ENCODE results near the gene STOML1. TPM values are rescaled to one million over a fixed set of nuclear protein-coding genes. Genes with fewer than 3 reads are reported as not detected.

The STOML1 gene
- total RNA-seq, 1 experiment from 2014 or later = 5.0 TPM

GRCh38 chr15:74010929-74011540 is 18.9 kb upstream of the STOML1 start:
- POLR2A ChIA-PET = no interaction called here
- RAD21 ChIA-PET (ENCODE audit: low non-redundant PET in 1 of 2, low total read pairs in 2 of 2, uncharacterized antibody in 2 of 2, unreplicated experiment in 2 of 2) = no interaction called here
- Histone ChIP-seq H2AFZ (ENCODE audit: low read depth, low read length, poor library complexity, severe bottlenecking) (no peak overlapping the region), H3K4me2 (ENCODE audit: low read length) (no peak overlapping the region), H3K27me3 (ENCODE audit: insufficient read depth, low read length) (no peaks in the 10 kb centered on the region), H3K36me3 (ENCODE audit: control insufficient read depth in 1 of 2, insufficient read depth in 2 of 2, low read length in 2 of 2) (no peaks in the 10 kb centered on the region), H3K9ac (ENCODE audit: low read length) (no peak overlapping the region), H3K79me2 (ENCODE audit: insufficient read depth, low read length) (0 out of 2 replicates have a peak, but pooled peaks cover 5% of the 10 kb centered on the region), H4K20me1 (ENCODE audit: insufficient read depth) (no peaks in the 10 kb centered on the region), H3K9me3 (ENCODE audit: control insufficient read depth in 1 of 2, insufficient read depth in 1 of 2, low read depth in 1 of 2, low read length in 2 of 2) (peaks cover 0 to 6% of the 10 kb centered on the region in 2 experiments; a peak in 1 of 4 replicates), H3K27ac (ENCODE audit: low read depth, low read length) (no peak overlapping the region), H3K4me1 (ENCODE audit: control insufficient read depth in 1 of 2, insufficient read depth in 2 of 2, low read length in 2 of 2) (no peaks in the 10 kb centered on the region; a peak in 1 of 4 replicates), H3K9me2 (ENCODE audit: insufficient read depth) (no peaks in the 10 kb centered on the region), H3K4me3 (replicated peaks in 1 of 2; ENCODE audit: low read depth in 1 of 2, low read length in 2 of 2) (no peak overlapping the region)
- no TSS peak for BruUV-seq (replicated peaks)
- CTCF ChIA-PET = no interaction called here
- no peak for ATAC-seq
- no peak for DNase-seq (ENCODE audit: low read depth, low spot score)
- TF ChIP-seq YY1 (IDR thresholded peaks at IDR 0.05; ENCODE audit: extremely low read depth, insufficient replicate concordance, low read depth, low read length) (no peak), CBX3 (IDR thresholded peaks at IDR 0.05; ENCODE audit: low read depth) (no peak), POLR2A (IDR thresholded peaks at IDR 0.05; ENCODE audit: borderline replicate concordance, extremely low read depth, insufficient read depth, insufficient read length) (no peak), MAX (IDR thresholded peaks at IDR 0.05) (no peak), REST (IDR thresholded peaks at IDR 0.05; ENCODE audit: low read depth) (no peak), ZNF274 (IDR thresholded peaks at IDR 0.05; ENCODE audit: low read depth, low read length) (no peak), TCF7L2 (IDR thresholded peaks at IDR 0.05; ENCODE audit: borderline replicate concordance, extremely low read depth, insufficient read depth, insufficient read length) (no peak), FOSL1 (IDR thresholded peaks at IDR 0.05; ENCODE audit: low read depth) (no peak), ZFX (IDR thresholded peaks at IDR 0.05) (no peak), SRF (IDR thresholded peaks at IDR 0.05; ENCODE audit: low read depth) (no peak), EZH2 (IDR thresholded peaks at IDR 0.05) (no peak), JUND (IDR thresholded peaks at IDR 0.05) (no peak), EZH2phosphoT487 (IDR thresholded peaks at IDR 0.05; ENCODE audit: borderline replicate concordance) (no peak)
- TF ChIP-seq, protein P1, sequence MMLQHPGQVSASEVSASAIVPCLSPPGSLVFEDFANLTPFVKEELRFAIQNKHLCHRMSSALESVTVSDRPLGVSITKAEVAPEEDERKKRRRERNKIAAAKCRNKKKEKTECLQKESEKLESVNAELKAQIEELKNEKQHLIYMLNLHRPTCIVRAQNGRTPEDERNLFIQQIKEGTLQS (IDR thresholded peaks at IDR 0.05) = no peak
- TF ChIP-seq, protein P2, sequence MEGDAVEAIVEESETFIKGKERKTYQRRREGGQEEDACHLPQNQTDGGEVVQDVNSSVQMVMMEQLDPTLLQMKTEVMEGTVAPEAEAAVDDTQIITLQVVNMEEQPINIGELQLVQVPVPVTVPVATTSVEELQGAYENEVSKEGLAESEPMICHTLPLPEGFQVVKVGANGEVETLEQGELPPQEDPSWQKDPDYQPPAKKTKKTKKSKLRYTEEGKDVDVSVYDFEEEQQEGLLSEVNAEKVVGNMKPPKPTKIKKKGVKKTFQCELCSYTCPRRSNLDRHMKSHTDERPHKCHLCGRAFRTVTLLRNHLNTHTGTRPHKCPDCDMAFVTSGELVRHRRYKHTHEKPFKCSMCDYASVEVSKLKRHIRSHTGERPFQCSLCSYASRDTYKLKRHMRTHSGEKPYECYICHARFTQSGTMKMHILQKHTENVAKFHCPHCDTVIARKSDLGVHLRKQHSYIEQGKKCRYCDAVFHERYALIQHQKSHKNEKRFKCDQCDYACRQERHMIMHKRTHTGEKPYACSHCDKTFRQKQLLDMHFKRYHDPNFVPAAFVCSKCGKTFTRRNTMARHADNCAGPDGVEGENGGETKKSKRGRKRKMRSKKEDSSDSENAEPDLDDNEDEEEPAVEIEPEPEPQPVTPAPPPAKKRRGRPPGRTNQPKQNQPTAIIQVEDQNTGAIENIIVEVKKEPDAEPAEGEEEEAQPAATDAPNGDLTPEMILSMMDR (IDR thresholded peaks at IDR 0.05 in 2 of 3, conservative IDR thresholded peaks at IDR 0.05 in 1 of 3; ENCODE audit: borderline replicate concordance in 1 of 3, insufficient read depth in 1 of 3, low read depth in 2 of 3, low read length in 2 of 3) = no peak
- intact Hi-C loops (cut with micrococcal nuclease) = loop anchor here (10.0 kb wide), 1 partner anchor 734 kb away; the partner anchor contains the start of gene CYP1A2

Measured in HCT116 (cell line).